NT2/D1 (cell line): ENCODE results near the gene TEX13D.

Experiments used
- DNase-seq: peaks from one replicate; pipeline ENCODE4 v3.0.0-alpha.2; 2011; ENCODE audit warnings: low read depth, low spot score
- H3K27me3 ChIP-seq: 2 replicates; pipeline ENCODE4 v1.6.0; 2011; ENCODE audit warnings: mild to moderate bottlenecking; ENCODE audit not compliant: insufficient read length, insufficient read depth
- H3K36me3 ChIP-seq: 2 replicates; pipeline ENCODE4 v1.6.1; 2011; ENCODE audit warnings: mild to moderate bottlenecking, low read length, mixed read lengths; ENCODE audit not compliant: insufficient read depth, insufficient read length
- H3K4me1 ChIP-seq: 2 replicates; pipeline ENCODE4 v1.5.1; 2011; ENCODE audit not compliant: insufficient read depth, insufficient read length
- H3K4me3 ChIP-seq: 2 replicates; pipeline ENCODE4 v1.5.1; 2011; ENCODE audit warnings: low read depth; ENCODE audit not compliant: insufficient read length
- H3K9ac ChIP-seq: 2 replicates; pipeline ENCODE4 v1.6.0; 2011; ENCODE audit warnings: low read depth; ENCODE audit not compliant: insufficient read length
- H3K9me3 ChIP-seq: 2 replicates; pipeline ENCODE4 v1.5.1; 2011; ENCODE audit warnings: mild to moderate bottlenecking, low read length; ENCODE audit not compliant: insufficient read depth
- SUZ12 ChIP-seq: IDR thresholded peaks from 2 replicates; pipeline ENCODE4 v1.6.1; 2011; ENCODE audit not compliant: insufficient read length, insufficient read depth; ENCODE audit errors: extremely low read depth
- YY1 ChIP-seq: IDR thresholded peaks from 2 replicates; pipeline ENCODE4 v1.6.1; 2011; ENCODE audit not compliant: insufficient read length, insufficient read depth
- ZNF274 ChIP-seq: IDR thresholded peaks from 2 replicates; pipeline ENCODE4 v1.6.1; 2011; ENCODE audit warnings: mild to moderate bottlenecking, low read depth, low read length

The TEX13D gene

DNA sequence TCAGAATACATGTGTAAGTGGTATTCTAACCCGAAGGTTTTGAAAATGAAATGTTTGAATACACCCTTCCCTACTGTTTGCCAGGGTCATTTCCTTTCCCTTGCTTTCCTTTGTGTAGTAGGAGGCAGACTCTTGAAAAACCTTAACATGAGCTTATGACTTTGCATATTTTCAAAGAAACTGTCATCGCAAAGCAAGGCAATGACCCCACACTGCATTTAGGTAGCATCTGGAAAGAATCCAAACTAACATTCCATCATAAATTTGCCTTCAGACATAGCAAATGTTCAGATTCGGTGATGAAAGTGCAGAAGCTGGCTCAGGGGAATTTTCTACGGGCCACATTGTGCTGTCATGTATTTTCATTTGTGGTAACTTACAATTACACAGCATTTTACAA lies 46.2 kb downstream of the TEX13D start:
- DNase-seq: no peak
- Histone ChIP-seq H3K4me1 (no peaks in the 10 kb centered on the region), H3K4me3 (no peak overlapping the region), H3K27me3 (no peaks in the 10 kb centered on the region), H3K9ac (no peak overlapping the region), H3K36me3 (no peaks in the 10 kb centered on the region), H3K9me3 (no peaks in the 10 kb centered on the region)
- no peak for TF ChIP-seq SUZ12
- TF ChIP-seq YY1: no peak
- TF ChIP-seq ZNF274: no peak

DNA sequence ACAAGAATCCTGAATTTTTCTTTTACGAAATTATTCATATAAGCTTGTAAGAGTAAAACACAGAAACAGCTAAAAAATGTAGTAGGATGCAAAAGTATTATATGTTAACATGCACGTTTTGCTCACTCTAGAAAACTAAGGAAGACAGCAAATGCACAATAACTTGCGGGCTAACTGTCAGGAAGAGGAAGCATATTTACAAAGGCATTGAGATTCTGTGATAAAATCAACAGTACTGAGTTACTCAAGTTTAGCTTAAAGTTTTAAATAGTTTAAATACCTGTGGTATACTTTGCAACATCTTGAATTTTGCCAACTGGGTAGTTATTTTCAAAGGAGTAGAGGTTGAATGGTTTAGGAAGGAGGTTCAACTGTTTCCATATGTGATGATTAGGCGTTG lies 50.9 kb downstream of the TEX13D start:
- DNase-seq: no peak
- H3K9me3 ChIP-seq: no peaks in the 10 kb centered on the region

DNA sequence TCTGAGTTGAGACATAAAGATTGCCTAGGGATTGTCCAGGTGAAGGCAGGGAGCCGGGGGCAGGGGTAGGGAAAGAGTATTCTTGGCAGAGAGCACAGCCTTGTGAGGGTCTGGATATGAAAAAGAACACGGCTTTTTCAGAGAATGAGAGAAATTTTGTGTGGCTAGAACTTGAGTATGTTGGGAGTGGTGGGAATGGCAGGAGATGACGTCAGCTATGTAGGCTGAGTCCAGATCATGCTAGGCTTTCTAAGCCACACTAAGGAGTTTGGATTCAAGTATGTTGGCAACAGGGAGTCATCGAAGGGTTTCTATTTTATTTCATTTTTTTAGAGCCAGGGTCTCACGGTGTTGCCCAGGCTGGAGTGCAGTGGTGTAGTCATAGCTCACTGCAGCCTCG lies 53.9 kb downstream of the TEX13D start:
- H3K27me3 ChIP-seq: no peaks in the 10 kb centered on the region
- H3K4me3 ChIP-seq: no peak overlapping the region
- H3K36me3 ChIP-seq: no peaks in the 10 kb centered on the region
- no peaks in the 10 kb centered on the region for H3K4me1 ChIP-seq
- no peak for DNase-seq
- no peaks in the 10 kb centered on the region for H3K9me3 ChIP-seq
- no peak for TF ChIP-seq ZNF274
- TF ChIP-seq YY1: no peak
- TF ChIP-seq SUZ12: no peak
- H3K9ac ChIP-seq: no peak overlapping the region

More for the DNA sequence above, 50.9 kb downstream of the TEX13D start:
- no peaks in the 10 kb centered on the region for H3K4me1 ChIP-seq
- H3K36me3 ChIP-seq: no peaks in the 10 kb centered on the region
- no peak overlapping the region for H3K4me3 ChIP-seq
- H3K9ac ChIP-seq: no peak overlapping the region
- TF ChIP-seq SUZ12: no peak
- TF ChIP-seq YY1: no peak
- TF ChIP-seq ZNF274: no peak
- no peaks in the 10 kb centered on the region for H3K27me3 ChIP-seq
